A549 (cell line): ENCODE measurements around the gene GPX6. TPM values are rescaled to one million over a fixed set of nuclear protein-coding genes. Genes with fewer than 3 reads are reported as not detected.
"Not testable (repeated sequence)": the region's sequence is repeated elsewhere in the genome, so short reads cannot be mapped to it uniquely, and the experiment has no call there.

ENCODE experiments used
- ATAC-seq, 2 experiments: fragments of 200-7000 bp in 1 of 2; fragments of >200 bp in 1 of 2; cut with Nextera tagmentation in 1 of 2; cut with Tn5 transposase in 1 of 2; 3 replicates each; pipeline versions ENCODE4 v1.8.0 to v1.9.1; 2018 to 2020; ENCODE audit warnings: mild to moderate bottlenecking in 1 of 2, moderate library complexity in 1 of 2
- CTCF ChIA-PET: fragments of 300-600 bp; sonication (Branson Sonifier 250); formaldehyde crosslinking; extraction: SDS; loops from one replicate; lab custom pipeline; 2021; ENCODE audit warnings: antibody characterized with exemption, inconsistent platforms; lab: Yijun Ruan, JAX
- POLR2A ChIA-PET: fragments of 350-600 bp; formaldehyde crosslinking; extraction: SDS; loops from one replicate; lab custom pipeline; 2021; ENCODE audit warnings: antibody characterized with exemption, inconsistent platforms; lab: Yijun Ruan, JAX
- DNase-seq, 2 experiments: peaks; one replicate each; pipeline versions ENCODE4 v3.0.0 to v3.0.0-alpha.2; 2011 to 2016; ENCODE audit warnings: low read depth in 1 of 2, low spot score in 1 of 2
- FAIRE-seq: peaks from 2 replicates; lab custom pipeline; 2011; peaks lifted over from hg19 to GRCh38; lab: Jason Lieb, UNC
- H3K27ac ChIP-seq, 2 experiments: fragments of >200 bp; sonication (Bioruptor Twin); formaldehyde crosslinking; 3 replicates each; pipeline ENCODE4 v1.5.1; 2016 to 2017
- H3K4me1 ChIP-seq: fragments of >200 bp; sonication (Bioruptor Twin); formaldehyde crosslinking; 3 replicates; pipeline ENCODE4 v1.6.1; 2016
- H3K4me2 ChIP-seq: fragments of >200 bp; sonication (Bioruptor Twin); formaldehyde crosslinking; 3 replicates; pipeline ENCODE4 v1.6.1; 2016
- H3K4me3 ChIP-seq: fragments of >200 bp; sonication (Bioruptor Twin); formaldehyde crosslinking; 3 replicates; pipeline ENCODE4 v1.5.1; 2016
- H3K9me3 ChIP-seq: fragments of >200 bp; sonication (Bioruptor Twin); formaldehyde crosslinking; 3 replicates; pipeline ENCODE4 v1.6.1; 2016
- CBX2 ChIP-seq: fragments of 200-600 bp; sonication (generic); IDR thresholded peaks from 2 replicates; pipeline ENCODE4 v1.6.1; 2016; ENCODE audit warnings: low read depth, mild to moderate bottlenecking, borderline replicate concordance
- CHD4 ChIP-seq: fragments of 200-600 bp; sonication (generic); IDR thresholded peaks from 2 replicates; pipeline ENCODE4 v1.6.1; 2016; ENCODE audit warnings: antibody characterized with exemption, mild to moderate bottlenecking, borderline replicate concordance
- EHF ChIP-seq: fragments of 250-450 bp; sonication (Bioruptor Pico); IDR thresholded peaks from 2 replicates; pipeline ENCODE4 v1.5.0; 2020; ENCODE audit warnings: mild to moderate bottlenecking
- EHMT2 ChIP-seq: fragments of 200-600 bp; sonication (generic); IDR thresholded peaks from 2 replicates; pipeline ENCODE4 v1.6.1; 2016; ENCODE audit warnings: antibody characterized with exemption, low read depth, mild to moderate bottlenecking, moderate library complexity
- FOSL2 ChIP-seq, 2 experiments: fragments of 450-650 bp in 1 of 2; fragments of >200 bp in 1 of 2; sonication (Bioruptor Twin) in 1 of 2; formaldehyde crosslinking; IDR thresholded peaks; 2 replicates each; pipeline versions ENCODE4 v1.5.0 to v1.6.1; 2016 to 2020; ENCODE audit warnings: mild to moderate bottlenecking in 1 of 2, moderate library complexity in 1 of 2
- FOXS1 ChIP-seq: fragments of 250-450 bp; sonication (Bioruptor Pico); IDR thresholded peaks from 2 replicates; pipeline ENCODE4 v1.5.0; 2020; ENCODE audit warnings: mild to moderate bottlenecking, moderate library complexity
- HOXB13 ChIP-seq: fragments of 250-450 bp; sonication (Bioruptor Pico); IDR thresholded peaks from 2 replicates; pipeline ENCODE4 v1.5.0; 2020; ENCODE audit warnings: low read depth, mild to moderate bottlenecking, moderate library complexity
- JUN ChIP-seq, 2 experiments: fragments of >200 bp; sonication (Bioruptor Twin); formaldehyde crosslinking; IDR thresholded peaks; 2 replicates in 1 of 2; 3 replicates in 1 of 2; pipeline ENCODE4 v1.6.1; 2016 to 2017
- KDM1A ChIP-seq: fragments of 200-600 bp; sonication (generic); IDR thresholded peaks from 2 replicates; pipeline ENCODE4 v1.6.1; 2016; ENCODE audit warnings: low read depth, mild to moderate bottlenecking
- KDM5A ChIP-seq: fragments of 200-600 bp; sonication (generic); IDR thresholded peaks from 2 replicates; pipeline ENCODE4 v1.6.1; 2016; ENCODE audit warnings: antibody characterized with exemption, mild to moderate bottlenecking
- MYC ChIP-seq: IDR thresholded peaks from 2 replicates; pipeline ENCODE4 v1.6.1; 2012; ENCODE audit warnings: mild to moderate bottlenecking, inconsistent platforms, low read length, improper control_type of control experiment, borderline replicate concordance
- NR3C1 ChIP-seq: fragments of >200 bp; sonication (Bioruptor Twin); formaldehyde crosslinking; IDR thresholded peaks from 3 replicates; pipeline ENCODE4 v1.6.1; 2017
- RFX5 ChIP-seq: fragments of 450-650 bp; IDR thresholded peaks from 2 replicates; pipeline ENCODE4 v1.7.1; 2014; ENCODE audit warnings: antibody characterized with exemption, mild to moderate bottlenecking, moderate library complexity
- SMC3 ChIP-seq: fragments of >200 bp; sonication (Bioruptor Twin); formaldehyde crosslinking; IDR thresholded peaks from 3 replicates; pipeline ENCODE4 v1.6.1; 2018; ENCODE audit warnings: inconsistent platforms
- TFCP2L1 ChIP-seq: fragments of 250-450 bp; sonication (Bioruptor Pico); IDR thresholded peaks from 2 replicates; pipeline ENCODE4 v1.5.0; 2021; ENCODE audit warnings: mild to moderate bottlenecking
- USF2 ChIP-seq: fragments of 450-650 bp; IDR thresholded peaks from 2 replicates; pipeline ENCODE4 v1.6.1; 2014; ENCODE audit warnings: antibody characterized with exemption
- ZC3H11A ChIP-seq: fragments of 450-650 bp; IDR thresholded peaks from 2 replicates; pipeline ENCODE4 v1.6.1; 2014; ENCODE audit warnings: antibody characterized with exemption, mild to moderate bottlenecking
- WGBS: methylation state at CpG from one replicate; pipeline ENCODE4 v1.1.6; 2017; ENCODE audit errors: missing lambda C conversion rate; 5-methylcytosine and 5-hydroxymethylcytosine counted together
- polyA plus RNA-seq, 4 experiments: library from polyadenylated mRNA; depleted of rRNA in 3 of 4; stranded (reverse); fragments of >200 nt; fragmentation: RNase III in 1 of 4; extraction: RNeasy Plus Mini Kit Qiagen cat#74134 plus additional on column Dnase treatment in 1 of 4; gene quantifications; 2 replicates in 3 of 4; 3 replicates in 1 of 4; pipeline ENCODE4 v1.2.3, GENCODE V29; 2011 to 2017
- TF ChIP-seq, protein P1 (sequence below): fragments of >200 bp; sonication (Bioruptor Twin); formaldehyde crosslinking; IDR thresholded peaks from 3 replicates; pipeline ENCODE4 v1.6.1; 2016
- TF ChIP-seq, protein P2 (sequence below): fragments of 250-450 bp; sonication (Bioruptor Pico); IDR thresholded peaks from 2 replicates; pipeline ENCODE4 v1.5.0; 2020; ENCODE audit warnings: low read depth, mild to moderate bottlenecking, moderate library complexity

The GPX6 gene
- polyA plus RNA-seq, 2 of the 4 experiments (the other 2 are of a cell fraction) = not detected

DNA sequence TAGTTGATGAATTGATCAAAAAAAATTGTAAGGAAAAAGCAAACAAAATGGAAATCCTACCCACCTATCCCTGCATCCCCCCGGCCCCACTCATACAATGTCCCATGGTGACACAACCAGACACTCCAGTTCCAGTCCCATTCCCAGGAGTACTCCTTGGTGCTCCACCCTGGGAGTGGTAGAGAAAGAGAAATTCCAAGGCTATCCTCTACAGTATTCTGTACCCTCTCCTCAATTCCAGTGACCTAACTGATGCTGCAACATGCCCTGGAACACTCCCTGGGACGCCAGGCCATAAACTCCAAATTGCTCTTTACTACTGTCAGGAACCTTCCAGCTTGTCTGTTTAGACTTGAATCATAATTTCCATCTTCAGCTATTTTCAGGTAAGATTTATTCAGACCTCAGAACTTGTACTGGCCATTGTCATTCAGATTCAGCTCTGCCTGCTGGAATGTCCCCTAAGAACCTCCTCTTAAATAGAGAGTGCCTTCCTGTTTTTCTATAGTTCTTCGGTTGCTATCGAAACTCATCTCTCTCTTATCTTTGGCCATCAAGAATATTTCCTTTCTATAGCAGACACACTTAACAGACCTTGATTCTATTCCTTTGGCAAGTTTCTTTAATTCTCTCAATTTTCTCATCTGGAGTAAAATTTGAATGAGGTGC is 8.7 kb downstream of the GPX6 start:
- Histone ChIP-seq H3K9me3 (no peaks in the 10 kb centered on the region), H3K4me2 (no peak overlapping the region), H3K27ac (no peak overlapping the region), H3K4me3 (no peak overlapping the region), H3K4me1 (no peaks in the 10 kb centered on the region)
- DNase-seq (no peak), FAIRE-seq (no peak), ATAC-seq (no peak)
- POLR2A ChIA-PET = interaction anchor here (1.5 kb wide), 1 partner anchor 18 kb away, joined by 4 read pairs; no protein-coding TSS in a partner anchor
- 43% methylated on average over 4 of the region's 4 CpGs for WGBS
- TF ChIP-seq TFCP2L1 (CRISPR knock-in tag) = no peak
- TF ChIP-seq JUN (IDR thresholded peaks at IDR 0.05) = no peak
- CTCF ChIA-PET = no interaction called here

GRCh38 chr6:28505733-28506132 is 9.9 kb downstream of the GPX6 start:
- DNase-seq (no peak), ATAC-seq (no peak), FAIRE-seq (no peak)
- Histone ChIP-seq H3K9me3 (no peaks in the 10 kb centered on the region), H3K27ac (no peak overlapping the region), H3K4me2 (no peak overlapping the region), H3K4me3 (no peak overlapping the region), H3K4me1 (no peaks in the 10 kb centered on the region)
- WGBS = 84% methylated on average over 1 of the region's 1 CpG
- TF ChIP-seq, protein P1, sequence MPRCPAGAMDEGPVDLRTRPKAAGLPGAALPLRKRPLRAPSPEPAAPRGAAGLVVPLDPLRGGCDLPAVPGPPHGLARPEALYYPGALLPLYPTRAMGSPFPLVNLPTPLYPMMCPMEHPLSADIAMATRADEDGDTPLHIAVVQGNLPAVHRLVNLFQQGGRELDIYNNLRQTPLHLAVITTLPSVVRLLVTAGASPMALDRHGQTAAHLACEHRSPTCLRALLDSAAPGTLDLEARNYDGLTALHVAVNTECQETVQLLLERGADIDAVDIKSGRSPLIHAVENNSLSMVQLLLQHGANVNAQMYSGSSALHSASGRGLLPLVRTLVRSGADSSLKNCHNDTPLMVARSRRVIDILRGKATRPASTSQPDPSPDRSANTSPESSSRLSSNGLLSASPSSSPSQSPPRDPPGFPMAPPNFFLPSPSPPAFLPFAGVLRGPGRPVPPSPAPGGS = no peak
- TF ChIP-seq MYC (no peak), EHMT2 (no peak), HOXB13 (CRISPR knock-in tag) (no peak), ZC3H11A (no peak)
- ChIA-PET CTCF (interaction anchor here (0.6 to 1.0 kb wide), 2 partner anchors 37 to 277 kb away, joined by 3 read pairs; no protein-coding TSS in a partner anchor), POLR2A (interaction anchor here (0.9 kb wide), 1 partner anchor 17 kb away, joined by 3 read pairs; no protein-coding TSS in a partner anchor)

GRCh38 chr6:28502709-28503305 is 12.8 kb downstream of the GPX6 start:
- H3K4me2 ChIP-seq, H3K27ac ChIP-seq, H3K4me1 ChIP-seq, ATAC-seq, H3K4me3 ChIP-seq, H3K9me3 ChIP-seq, FAIRE-seq, CTCF ChIA-PET, POLR2A ChIA-PET, DNase-seq: not testable (repeated sequence)
- WGBS = 69% methylated on average over 7 of the region's 7 CpGs

GRCh38 chr6:28502136-28502535 is 13.5 kb downstream of the GPX6 start:
- H3K4me1 ChIP-seq, DNase-seq, H3K27ac ChIP-seq, H3K9me3 ChIP-seq, POLR2A ChIA-PET, ATAC-seq, H3K4me3 ChIP-seq, CTCF ChIA-PET, H3K4me2 ChIP-seq, FAIRE-seq: not testable (repeated sequence)
- WGBS = 87% methylated on average over 3 of the region's 35 CpGs

DNA sequence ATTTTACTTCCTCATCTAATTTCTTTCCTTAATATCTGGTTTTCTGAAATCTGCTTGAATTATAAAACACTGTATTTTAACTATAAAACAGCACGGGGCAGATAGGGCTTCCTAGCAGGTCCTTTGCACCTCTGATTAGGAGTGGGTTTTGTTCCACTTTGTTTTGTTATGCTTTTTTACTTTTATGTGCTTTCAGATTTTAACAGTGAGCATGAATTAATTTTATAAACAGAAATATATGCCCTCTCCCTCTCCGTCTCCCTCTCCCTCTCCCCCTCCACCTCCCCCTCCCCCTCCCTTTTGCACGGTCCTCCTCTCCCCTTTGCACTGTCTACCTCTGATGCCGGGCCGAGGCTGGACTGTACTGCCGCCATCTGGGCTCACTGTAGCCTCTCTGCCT is 14.3 kb downstream of the GPX6 start:
- 34% methylated on average over 2 of the region's 6 CpGs for WGBS

More for the DNA sequence above, 14.3 kb downstream of the GPX6 start:
- no peaks in the 10 kb centered on the region for H3K9me3 ChIP-seq
- H3K4me1 ChIP-seq = no peaks in the 10 kb centered on the region
- ATAC-seq = no peak
- FAIRE-seq = no peak
- ChIA-PET POLR2A (interaction anchor here (0.7 kb wide), 1 partner anchor 102 kb away, joined by 3 read pairs; no protein-coding TSS in a partner anchor), CTCF (no interaction called here)
- H3K4me3 ChIP-seq = no peak overlapping the region
- no peak overlapping the region for H3K27ac ChIP-seq
- no peak for TF ChIP-seq FOXS1
- TF ChIP-seq RFX5 = no peak
- TF ChIP-seq KDM1A = no peak
- no peak for TF ChIP-seq FOSL2 (IDR thresholded peaks at IDR 0.05)
- TF ChIP-seq FOSL2 (CRISPR knock-in tag; IDR thresholded peaks at IDR 0.05) = no peak
- no peak for TF ChIP-seq CHD4
- TF ChIP-seq KDM5A = no peak
- TF ChIP-seq SMC3 = no peak
- TF ChIP-seq, protein P2, sequence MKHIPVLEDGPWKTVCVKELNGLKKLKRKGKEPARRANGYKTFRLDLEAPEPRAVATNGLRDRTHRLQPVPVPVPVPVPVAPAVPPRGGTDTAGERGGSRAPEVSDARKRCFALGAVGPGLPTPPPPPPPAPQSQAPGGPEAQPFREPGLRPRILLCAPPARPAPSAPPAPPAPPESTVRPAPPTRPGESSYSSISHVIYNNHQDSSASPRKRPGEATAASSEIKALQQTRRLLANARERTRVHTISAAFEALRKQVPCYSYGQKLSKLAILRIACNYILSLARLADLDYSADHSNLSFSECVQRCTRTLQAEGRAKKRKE = no peak
- TF ChIP-seq NR3C1 = no peak
- no peak for TF ChIP-seq CBX2
- no peak for TF ChIP-seq USF2
- no peak for TF ChIP-seq MYC
- no peak for TF ChIP-seq EHF
- TF ChIP-seq, all 56 proteins: peak for 0
- H3K4me2 ChIP-seq = no peak overlapping the region
- DNase-seq = no peak
